ENCODE data around the gene COL25A1. TPM values are rescaled to one million over a fixed set of nuclear protein-coding genes. Genes with fewer than 3 reads are reported as not detected.

Gene COL25A1
- total RNA-seq, 1 experiment from 2014 or later: not detected

DNA sequence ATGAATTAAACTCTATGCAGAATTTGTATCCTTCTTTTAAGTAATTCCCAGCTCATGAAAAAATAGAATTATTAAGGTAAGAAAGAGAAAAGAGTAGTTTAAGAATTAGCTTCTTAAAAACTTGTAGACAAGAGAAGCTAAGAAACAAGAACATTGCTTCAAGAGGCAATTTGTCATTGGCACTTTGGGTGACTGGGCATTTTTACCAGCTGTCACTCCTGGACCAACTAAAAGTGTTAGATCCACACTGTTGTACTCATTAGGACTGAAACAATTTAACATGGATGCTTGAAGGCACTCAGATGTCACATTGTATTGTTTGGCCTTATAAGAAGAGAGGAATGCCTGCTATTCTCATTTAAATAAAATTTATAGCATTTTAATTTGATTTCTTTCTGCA, 7.4 kb downstream of the COL25A1 start:
- Histone ChIP-seq H3K27me3 (ENCODE audit: insufficient read depth, low read length) (peaks cover 7% of the 10 kb centered on the region; the same call in 1 of the 2 replicates), H3K4me2 (ENCODE audit: low read length) (no peak overlapping the region), H3K79me2 (ENCODE audit: insufficient read depth, low read length) (no peaks in the 10 kb centered on the region), H3K4me3 (replicated peaks in 1 of 2; ENCODE audit: low read depth in 1 of 2, low read length in 2 of 2) (no peak overlapping the region), H3K9ac (ENCODE audit: low read length) (no peak overlapping the region), H3K36me3 (ENCODE audit: control insufficient read depth in 1 of 2, insufficient read depth in 2 of 2, low read length in 2 of 2) (no peaks in the 10 kb centered on the region), H3K9me2 (ENCODE audit: insufficient read depth) (no peaks in the 10 kb centered on the region), H3K27ac (ENCODE audit: low read depth, low read length) (no peak overlapping the region), H4K20me1 (ENCODE audit: insufficient read depth) (no peaks in the 10 kb centered on the region), H3K4me1 (ENCODE audit: control insufficient read depth in 1 of 2, insufficient read depth in 2 of 2, low read length in 2 of 2) (no peaks in the 10 kb centered on the region), H3K9me3 (ENCODE audit: control insufficient read depth in 1 of 2, insufficient read depth in 1 of 2, low read depth in 1 of 2, low read length in 2 of 2) (no peaks in the 10 kb centered on the region), H2AFZ (ENCODE audit: low read depth, low read length, poor library complexity, severe bottlenecking) (no peak overlapping the region)
- ATAC-seq (no peak), DNase-seq (ENCODE audit: low read depth, low spot score) (no peak)
- ChIA-PET CTCF (no interaction called here), RAD21 (ENCODE audit: low non-redundant PET in 1 of 2, low total read pairs in 2 of 2, uncharacterized antibody in 2 of 2, unreplicated experiment in 2 of 2) (no interaction called here), POLR2A (no interaction called here)
- BruUV-seq (replicated peaks): no TSS peak
- intact Hi-C loops (cut with micrococcal nuclease): no loop called here
- TF ChIP-seq EGR1 (IDR thresholded peaks at IDR 0.05; ENCODE audit: low read depth) (no peak), SP1 (IDR thresholded peaks at IDR 0.05; ENCODE audit: low read depth) (no peak), POLR2A (IDR thresholded peaks at IDR 0.05; ENCODE audit: borderline replicate concordance, extremely low read depth, insufficient read depth, insufficient read length) (no peak), EZH2phosphoT487 (IDR thresholded peaks at IDR 0.05; ENCODE audit: borderline replicate concordance) (no peak), EZH2 (IDR thresholded peaks at IDR 0.05) (no peak), YY1 (IDR thresholded peaks at IDR 0.05; ENCODE audit: extremely low read depth, insufficient replicate concordance, low read depth, low read length) (no peak), JUND (IDR thresholded peaks at IDR 0.05) (no peak)
- TF ChIP-seq, protein P1, sequence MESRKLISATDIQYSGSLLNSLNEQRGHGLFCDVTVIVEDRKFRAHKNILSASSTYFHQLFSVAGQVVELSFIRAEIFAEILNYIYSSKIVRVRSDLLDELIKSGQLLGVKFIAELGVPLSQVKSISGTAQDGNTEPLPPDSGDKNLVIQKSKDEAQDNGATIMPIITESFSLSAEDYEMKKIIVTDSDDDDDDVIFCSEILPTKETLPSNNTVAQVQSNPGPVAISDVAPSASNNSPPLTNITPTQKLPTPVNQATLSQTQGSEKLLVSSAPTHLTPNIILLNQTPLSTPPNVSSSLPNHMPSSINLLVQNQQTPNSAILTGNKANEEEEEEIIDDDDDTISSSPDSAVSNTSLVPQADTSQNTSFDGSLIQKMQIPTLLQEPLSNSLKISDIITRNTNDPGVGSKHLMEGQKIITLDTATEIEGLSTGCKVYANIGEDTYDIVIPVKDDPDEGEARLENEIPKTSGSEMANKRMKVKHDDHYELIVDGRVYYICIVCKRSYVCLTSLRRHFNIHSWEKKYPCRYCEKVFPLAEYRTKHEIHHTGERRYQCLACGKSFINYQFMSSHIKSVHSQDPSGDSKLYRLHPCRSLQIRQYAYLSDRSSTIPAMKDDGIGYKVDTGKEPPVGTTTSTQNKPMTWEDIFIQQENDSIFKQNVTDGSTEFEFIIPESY (IDR thresholded peaks at IDR 0.05; ENCODE audit: extremely low read depth, insufficient replicate concordance, low read length): no peak
- TF ChIP-seq, protein P2, sequence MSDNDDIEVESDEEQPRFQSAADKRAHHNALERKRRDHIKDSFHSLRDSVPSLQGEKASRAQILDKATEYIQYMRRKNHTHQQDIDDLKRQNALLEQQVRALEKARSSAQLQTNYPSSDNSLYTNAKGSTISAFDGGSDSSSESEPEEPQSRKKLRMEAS (IDR thresholded peaks at IDR 0.05): no peak
